ENCODE measurements around the gene SELENOM.
"Not testable (repeated sequence)": the region's sequence is repeated elsewhere in the genome, so short reads cannot be mapped to it uniquely, and the experiment has no call there.

Gene SELENOM

DNA sequence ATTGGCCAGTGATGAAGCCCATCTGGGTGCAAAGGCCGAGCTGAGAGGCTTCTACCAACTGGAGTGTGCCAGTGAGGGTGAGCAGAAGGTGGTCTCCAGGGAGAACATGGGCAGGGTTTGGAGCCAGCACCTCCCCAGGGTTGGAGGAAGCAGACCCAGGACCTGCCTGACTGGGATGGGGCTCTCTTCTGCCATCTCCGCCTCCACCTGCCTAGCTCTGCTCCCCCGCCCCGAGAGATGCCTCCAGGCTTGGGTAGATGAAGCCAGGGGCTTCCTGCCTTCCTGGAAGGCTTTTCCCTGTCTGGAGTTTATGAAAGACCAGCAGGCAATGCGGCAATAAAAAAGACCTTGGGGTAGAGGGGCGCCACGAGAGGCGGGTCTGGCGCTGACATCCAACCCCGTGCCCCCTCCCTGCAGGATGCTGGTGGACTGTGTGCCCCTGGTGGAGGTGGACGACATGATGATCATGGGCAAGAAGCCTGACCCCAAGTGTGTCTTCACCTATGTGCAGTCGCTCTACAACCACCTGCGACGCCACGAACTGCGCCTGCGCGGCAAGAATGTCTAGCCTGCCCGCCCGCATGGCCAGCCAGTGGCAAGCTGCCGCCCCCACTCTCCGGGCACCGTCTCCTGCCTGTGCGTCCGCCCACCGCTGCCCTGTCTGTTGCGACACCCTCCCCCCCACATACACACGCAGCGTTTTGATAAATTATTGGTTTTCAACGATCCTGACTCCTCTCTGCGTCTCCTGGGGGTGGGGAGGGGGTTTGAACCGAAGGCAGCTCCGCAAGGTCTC, 3.3 kb downstream of the SELENOM start:
- no peak for DNase-seq

DNA sequence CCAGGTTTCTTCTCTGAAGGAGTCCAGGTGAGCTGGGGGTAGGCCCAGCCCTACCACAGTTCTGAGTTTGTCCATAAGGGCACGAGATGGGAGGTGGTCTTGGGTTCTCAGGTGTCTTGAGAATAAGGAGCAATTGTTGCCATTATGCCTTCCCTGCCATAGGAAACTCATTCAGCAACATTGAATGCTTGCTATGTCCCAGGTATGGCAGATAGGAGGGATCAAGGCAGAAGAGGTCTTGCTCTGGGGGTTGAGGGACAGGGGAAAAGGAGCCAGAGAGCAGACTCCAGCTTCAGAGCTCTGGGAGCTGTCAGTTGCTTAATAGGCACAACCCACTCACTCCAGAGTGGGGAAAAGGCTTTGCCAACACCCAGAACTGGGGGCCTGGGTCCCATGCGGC, 4.3 kb downstream of the SELENOM start:
- no peak for DNase-seq

DNA sequence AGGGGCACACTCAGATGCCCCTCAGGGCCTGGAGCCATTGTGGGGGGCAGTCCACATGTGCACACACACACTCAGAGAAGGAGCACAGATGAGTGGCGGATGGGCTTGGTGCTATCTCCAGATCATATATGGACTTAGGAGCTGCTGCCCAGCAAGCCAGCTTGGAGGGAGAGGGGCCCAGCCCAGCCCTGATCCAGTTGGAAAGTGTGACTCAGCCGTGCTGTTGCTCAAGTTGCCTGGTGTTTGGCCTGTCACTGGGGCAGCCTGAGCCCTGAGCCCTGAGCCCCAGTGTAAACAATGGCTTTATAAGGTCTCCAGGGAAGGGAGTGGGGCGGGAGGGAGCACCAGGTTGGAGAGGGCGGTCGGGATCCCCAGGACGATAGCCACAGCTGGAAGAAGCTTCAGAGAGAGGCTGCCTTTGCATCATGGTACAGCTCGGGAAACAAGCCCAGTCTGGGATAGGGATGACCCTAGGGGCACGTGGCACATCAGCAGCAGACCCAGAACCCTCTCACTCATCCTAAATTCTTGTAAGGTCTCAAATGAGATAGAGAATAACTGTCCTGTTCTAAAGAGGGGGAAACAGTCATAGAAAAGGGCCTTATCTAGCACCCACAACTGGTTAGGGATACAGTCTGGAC, 4.8 kb downstream of the SELENOM start:
- DNase-seq: no peak

DNA sequence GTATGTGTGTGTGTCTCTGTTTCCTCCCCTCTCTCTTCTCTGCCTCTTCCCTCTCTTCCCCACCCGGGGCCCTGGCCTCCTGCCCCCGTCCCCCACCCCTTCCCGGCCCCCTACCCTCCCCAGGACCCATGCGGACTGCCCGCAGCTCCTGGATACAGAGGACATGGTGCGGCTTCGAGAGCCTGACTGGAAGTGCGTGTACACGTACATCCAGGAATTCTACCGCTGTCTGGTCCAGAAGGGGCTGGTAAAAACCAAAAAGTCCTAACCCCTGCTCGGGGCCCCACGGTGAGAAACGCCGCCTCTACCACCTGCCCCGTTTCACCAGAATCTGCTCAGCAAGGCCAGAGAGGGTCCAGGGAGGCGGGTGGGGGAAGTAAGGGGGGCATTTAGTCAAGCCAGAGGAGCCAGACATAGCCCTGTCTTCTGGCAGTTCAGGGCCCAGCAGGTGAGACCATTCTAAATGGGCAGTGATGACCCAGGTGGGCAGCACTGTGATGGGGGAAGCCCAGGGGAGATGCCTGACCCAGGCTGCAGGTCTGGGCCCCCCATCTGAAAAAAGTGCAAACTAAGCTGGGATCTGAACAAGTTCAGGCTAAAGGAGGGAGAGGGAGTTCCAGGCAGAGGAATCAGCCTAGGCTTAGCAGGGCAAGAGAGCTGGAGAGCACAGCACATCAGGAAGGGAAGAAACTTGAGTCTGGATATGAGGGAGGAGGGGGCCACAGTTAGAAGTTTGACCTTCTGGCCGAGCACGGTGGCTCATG, 6.4 kb downstream of the SELENOM start:
- DNase-seq: no peak

DNA sequence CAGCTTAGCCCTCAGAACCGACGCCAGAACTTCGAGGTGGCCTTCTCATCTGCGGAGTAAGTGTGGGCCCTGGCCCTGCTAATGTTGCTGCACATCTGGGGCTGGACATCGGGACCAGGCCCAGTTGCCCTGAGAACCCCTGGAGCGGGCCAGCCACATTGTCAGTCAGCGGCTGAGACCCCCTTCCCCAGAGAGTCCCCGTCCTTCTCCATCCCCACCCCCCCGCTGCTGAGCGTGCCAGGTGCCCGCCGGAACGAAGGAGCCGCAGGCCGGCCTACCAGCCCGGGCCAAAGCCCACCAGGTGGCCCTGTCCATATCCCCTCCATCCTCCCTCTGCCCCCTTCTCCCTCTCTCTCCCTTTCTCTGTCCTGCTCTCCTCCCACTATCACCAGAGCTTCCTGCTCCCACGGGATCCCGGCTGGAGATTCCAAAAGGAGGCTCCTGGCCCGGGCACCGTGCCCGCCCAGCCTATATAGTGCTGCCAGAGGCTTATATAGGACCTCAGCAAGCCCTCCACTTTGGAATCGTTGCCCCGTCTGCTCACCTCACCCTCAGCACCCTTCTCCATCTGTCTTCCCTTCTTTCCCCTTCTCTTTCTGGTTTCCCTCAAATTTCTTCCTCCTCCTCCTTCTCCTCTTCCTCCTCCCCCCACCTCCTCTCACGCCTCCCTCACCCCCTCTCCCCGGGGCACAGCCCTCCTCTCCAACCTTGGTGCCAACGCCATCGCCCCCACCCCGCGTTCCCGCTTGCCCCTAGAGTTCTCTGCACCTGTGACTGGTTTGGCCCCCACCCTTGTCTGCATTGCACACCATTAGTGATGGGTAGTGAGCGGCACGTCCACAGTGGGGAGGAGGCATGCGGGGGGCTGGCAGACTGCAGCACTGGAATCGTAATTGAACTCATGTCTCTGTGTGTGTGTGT, 7.3 kb downstream of the SELENOM start:
- no peak for DNase-seq

DNA sequence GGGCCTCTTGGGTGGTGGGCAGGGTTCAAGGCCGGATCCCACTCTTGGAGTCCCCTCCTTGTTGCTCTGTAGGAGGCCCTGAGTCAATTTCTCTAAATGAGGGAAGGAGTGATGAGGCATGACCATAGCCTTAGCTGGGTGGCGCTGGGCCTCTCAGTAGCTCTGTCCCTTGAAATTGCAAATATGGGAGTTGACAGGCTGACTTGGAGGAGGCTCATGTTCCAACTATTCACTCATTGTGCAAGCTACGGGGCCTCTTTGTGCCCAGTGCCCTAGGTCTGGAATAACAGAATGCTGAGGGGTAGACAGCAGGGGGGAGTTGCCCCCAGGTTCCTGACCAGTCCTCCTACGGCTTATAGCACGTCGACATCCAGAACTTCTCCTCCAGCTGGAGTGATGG, 8.0 kb downstream of the SELENOM start:
- DNase-seq: no peak

DNA sequence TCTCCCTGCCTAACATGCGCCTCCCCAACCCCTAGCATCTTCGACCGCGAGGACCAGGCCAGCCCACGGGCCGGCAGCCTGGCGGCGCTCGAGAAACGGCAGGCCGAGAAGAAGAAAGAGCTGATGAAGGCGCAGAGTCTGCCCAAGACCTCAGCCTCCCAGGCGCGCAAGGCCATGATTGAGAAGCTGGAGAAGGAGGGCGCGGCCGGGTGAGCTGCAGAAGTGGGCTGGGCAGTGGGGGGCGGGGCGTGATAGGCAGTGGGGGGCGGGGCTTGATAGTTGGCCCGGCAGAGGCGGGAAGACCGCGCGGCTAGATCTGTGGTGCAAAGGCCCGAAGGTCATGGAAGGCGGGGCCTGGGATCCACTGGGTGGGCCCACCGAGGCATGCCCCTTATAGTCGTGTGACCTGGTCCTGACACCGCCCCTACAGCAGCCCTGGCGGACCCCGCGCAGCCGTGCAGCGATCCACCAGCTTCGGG, 8.7 kb downstream of the SELENOM start:
- DNase-seq: no peak

DNA sequence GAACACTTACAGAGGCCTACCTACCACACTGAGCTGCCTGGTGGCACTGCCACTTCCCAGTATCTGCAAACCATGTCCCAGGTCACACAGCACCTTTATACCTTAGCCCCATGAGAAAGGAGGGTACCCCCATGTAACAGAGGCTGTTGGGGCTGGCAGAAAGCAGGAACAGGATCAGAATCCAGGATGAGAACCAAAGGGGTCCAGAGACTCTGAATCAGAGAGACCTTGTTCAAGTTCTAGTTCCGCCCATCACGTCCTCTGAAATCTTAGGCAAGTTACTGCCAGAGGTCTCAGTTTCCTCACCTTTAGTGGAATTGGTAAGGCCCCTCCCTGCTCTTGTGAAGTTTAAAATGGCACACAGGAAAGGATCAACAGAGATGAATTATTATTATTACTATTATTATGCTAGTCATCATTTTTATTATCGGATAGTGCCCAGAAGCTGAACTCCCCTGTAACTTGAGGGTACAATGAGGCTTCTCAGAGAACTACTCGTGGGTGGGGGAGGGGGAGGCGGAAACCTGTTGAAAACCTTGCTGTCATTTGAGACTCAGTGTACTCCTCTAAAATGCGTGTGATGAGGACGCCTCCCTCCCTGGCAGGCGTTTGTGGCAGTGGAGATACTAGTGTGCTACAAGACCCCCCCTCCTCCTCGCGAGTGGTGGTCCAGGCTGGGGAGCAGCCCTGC, 9.3 kb downstream of the SELENOM start:
- DNase-seq: no peak

DNA sequence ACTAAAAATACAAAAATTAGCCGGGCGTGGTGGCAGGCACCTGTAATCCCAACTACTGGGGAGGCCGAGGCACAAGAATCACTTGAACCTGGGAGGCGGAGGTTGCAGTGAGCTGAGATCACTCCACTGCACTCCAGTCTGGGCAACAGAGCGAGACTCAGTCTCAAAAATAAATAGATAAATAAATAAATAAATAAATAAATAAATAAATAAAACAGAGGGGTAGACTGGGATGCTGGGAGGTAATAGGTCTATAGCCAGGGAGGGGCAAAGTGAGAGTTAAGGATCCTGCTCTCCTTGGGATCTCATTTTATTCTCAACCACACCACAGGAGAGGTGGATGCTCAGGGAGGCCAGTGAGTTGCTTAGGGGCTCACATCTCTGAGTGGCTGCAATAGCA, 9.8 kb downstream of the SELENOM start:
- not testable (repeated sequence) for DNase-seq

DNA sequence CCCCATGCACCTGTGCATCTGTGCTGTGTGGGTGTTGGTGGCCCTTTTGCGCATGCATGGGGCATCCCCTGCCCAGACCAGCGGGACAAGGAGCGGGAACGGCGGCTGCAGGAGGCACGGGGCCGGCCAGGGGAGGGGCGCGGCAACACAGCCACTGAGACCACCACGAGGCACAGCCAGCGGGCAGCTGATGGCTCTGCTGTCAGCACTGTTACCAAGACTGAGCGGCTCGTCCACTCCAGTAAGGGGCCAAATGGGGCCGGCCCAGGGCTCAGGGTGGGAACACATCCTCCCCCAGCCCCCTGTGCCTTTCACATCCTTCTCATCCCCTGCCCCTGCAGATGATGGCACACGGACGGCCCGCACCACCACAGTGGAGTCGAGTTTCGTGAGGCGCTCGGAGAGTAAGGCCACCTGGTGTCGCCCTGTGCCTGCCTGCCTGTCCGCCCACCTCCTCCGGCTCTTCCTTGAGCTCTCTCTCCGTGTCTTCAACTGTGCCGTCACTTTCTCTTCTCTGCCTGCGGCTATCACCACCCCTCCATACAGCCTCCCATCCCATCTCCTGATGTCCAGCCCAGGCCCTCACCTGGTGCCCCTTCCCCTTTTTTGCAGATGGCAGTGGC, 10.6 kb downstream of the SELENOM start:
- DNase-seq: no peak

DNA sequence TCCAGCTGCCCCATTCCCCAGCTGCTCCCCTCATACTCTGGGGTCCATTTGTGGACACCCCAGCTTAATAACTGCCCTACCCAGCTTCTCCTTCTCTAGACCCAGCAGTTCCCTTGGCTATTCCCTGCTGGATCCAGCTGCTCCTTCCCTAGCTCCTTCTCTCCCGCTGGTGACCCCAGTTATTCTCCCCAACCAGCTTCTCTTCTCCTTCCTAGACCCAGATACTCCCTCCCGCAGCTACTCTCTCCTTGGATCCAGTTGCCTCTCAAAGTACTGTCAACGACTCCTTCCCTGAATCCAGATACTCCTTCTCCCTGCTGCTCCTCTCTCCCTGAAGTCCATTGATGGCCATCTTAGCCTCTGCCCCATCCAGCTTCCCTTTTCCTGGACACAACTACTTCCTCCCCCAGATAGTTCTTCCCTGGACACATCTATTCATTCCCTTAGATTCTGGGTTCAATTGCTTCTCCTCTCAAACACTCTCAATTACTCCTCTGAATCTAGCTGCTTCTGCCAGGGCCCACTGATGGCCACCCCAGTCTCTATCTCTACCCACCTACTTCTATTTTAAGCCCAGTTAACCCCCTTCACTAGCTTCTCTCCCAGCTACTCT, 11.6 kb downstream of the SELENOM start:
- no peak for DNase-seq

DNA sequence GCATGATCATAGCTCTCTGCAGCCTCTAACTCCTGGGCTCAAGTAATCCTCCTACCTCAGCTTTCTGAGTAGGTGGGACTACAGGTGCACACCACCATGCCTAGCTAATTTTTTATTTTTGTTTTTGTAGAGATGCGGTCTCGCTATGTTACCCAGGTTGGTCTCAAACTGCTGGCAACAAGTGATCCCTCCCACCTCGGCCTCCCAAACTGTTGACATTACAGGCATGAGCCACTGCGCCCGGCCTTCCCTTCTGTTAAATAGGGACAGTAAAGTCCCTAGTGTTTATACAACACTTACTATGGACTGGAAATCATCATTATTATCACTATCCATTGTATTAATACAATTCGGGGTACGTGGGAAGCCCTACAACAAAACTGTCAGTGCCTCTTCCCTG, 12.6 kb downstream of the SELENOM start:
- DNase-seq: no peak

DNA sequence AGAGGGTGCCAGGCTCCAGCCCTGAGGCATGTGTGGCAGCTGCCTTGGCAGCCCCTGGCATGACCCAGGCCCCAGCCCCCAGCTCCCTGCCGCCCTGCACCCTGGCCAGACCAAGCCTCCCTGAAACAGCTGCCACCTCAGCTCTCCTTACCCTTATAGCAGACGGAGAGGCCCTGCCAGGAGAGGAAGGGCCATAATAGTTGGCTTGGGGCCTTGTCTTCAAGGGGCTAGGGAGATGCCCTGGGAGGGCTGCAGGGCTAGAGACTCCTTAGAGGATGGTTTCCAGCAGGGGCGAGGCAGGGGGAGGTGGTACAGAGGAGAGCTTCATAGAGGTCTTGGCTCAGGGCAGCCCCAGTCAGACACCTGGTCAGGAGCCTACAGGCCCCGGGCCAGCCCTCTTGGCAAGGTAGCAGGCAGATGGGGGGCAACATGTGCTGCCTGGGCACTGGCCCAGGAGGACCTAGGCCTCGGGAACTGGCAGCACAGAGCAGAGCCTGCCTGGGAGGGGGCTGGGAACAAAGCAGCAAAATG, 13.3 kb downstream of the SELENOM start:
- DNase-seq: no peak

DNA sequence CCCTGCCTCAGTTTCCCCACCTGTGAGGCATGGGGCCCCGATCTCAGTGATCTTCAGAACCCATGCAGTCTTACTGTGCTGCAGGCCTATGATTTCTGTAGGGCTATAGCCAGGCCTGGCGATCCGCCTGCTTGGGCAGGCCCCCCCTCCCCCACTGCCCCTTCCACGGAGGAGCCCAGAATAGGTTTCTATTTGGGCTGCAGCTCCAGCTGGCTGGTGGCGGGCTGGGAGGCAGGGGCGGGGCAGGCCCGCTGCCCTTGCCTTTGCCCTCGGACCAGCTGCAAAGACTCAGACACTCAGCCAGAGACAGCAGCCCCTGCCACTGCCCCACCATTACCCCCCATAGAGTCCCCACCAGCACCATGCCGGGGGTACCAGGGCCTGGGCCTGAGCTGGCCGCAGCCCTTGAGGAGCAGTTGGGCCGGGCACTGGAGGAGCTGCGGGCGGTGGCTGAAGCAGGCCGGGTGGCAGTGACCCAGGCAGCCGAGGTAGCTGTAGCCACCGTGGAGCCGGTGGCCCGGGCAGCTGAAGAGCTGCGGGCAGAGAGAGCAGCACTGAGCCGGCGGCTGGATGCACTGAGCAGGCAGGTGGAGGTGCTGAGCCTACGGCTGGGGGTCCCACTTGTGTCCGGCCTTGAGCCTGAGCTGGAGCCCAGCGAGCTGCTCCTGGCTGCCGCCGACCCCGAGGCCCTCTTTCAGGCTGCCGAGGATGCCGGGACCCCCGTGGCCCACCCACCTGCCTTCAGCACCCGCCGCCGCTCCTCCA, 14.1 kb downstream of the SELENOM start:
- no peak for DNase-seq

DNA sequence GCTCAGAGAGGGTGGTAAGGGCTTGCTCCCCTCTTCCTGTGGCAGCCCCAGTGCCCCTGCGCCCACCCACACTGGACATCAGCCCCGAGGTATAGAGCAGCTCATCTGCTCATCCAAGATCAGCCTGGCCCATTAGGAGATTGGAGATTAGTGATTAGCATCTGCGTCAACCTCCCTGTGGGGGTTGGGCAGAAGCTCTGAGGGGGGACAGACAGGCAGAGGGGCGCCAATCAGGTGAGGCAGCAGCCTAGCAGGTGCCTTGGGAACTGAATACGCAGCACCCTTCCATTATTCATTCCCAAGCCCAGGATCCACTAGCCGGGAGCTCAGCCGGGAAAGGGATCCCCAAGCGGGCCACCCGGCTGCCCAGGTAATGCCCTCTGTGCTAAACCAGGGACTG, 15.2 kb downstream of the SELENOM start:
- no peak for DNase-seq

DNA sequence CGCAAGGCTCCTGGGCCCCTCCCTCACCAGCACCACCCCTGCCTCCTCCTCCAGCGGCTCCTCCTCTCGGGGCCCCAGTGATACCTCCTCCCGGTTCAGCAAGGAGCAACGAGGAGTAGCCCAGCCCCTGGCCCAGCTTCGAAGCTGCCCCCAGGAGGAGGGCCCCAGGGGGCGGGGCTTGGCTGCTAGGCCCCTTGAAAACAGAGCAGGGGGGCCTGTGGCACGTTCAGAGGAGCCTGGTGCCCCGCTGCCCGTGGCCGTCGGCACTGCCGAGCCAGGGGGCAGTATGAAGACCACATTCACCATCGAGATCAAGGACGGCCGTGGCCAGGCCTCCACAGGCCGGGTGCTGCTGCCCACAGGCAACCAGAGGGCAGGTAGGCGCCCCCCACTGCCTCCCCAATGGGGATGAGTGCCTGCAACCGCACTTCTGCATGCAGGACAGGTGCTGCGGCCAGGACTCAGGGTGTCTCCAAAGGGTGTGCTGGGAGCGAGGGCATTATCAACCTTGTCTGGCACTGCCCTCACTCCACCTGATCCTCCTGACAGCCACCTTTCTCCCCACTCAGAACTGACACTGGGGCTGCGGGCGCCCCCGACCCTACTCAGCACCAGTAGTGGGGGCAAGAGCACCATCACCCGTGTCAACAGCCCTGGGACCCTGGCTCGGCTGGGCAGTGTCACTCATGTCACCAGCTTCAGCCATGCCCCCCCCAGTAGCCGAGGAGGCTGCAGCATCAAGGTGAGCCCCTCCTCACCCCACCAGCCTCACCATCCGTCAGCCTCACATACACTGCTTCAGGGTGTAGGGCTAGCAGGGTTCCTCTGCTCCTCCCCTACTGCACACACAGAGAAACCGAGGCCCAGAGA, 16.0 kb downstream of the SELENOM start:
- DNase-seq: no peak

DNA sequence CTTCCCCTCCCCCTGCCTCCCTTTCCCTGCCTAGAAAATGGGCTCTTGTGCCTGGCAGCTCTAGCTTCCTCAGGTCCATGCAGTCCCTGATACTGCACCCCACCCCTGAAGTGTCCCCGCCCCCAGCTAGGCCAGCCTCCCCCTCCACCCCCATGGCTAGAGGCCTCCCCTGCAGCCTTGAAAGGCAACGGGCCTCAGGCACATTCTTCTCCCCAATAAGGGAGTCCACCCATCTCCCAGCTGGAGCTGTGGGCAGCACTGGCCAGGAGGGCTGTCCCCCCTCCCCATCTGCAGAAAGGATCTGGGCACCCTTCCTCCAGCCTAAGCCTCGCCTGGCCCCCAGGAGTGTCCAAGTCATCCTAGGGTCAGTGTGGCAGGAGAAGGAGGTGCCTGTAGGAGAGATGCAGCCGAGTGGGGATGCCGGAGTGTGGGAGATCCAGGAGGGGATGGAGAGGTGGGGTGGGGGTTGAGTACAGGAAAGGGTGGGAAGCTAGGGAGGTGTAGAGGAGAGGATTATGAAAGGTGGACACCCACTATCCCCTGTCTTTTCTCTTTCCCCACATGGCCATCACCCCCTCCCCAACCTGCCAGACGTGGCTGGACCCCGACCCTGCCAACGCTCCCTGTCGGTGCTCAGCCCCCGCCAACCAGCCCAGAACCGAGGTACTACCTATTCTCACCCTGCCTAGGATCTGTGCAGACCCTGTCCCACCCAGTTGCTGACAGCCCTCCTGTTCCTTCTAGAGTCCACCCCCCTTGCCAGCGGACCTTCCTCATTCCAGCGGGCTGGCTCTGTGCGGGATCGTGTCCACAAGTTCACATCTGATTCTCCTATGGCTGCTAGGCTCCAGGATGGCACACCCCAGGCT, 16.9 kb downstream of the SELENOM start:
- no peak for DNase-seq
